Non-pigmented ciliary epithelial cell (primary cell): ENCODE data around the gene HSD17B1.
A peak's percentile ranks its signal among the peaks of the same experiment; 100 is the strongest.

Experiments used
- DNase-seq: peaks from one replicate; pipeline ENCODE4 v3.0.0-alpha.2; 2010; ENCODE audit warnings: low read depth

Gene HSD17B1

GRCh38 chr17:42566883-42567573 is 14.3 kb downstream of the HSD17B1 start, which contains the start of gene MLX:
MLX (plus strand) TSS chr17:42567100; CDS start chr17:42567125, 25 bp downstream.
- DNase-seq = peak; percentile 22

- no peak for DNase-seq
Observed at GRCh38 chr17:42568341-42569111, 15.8 kb downstream of the HSD17B1 start.

- no peak for DNase-seq
Observed at GRCh38 chr17:42571435-42572225, 18.9 kb downstream of the HSD17B1 start.

- DNase-seq = no peak
Observed at GRCh38 chr17:42573095-42573494, 20.4 kb downstream of the HSD17B1 start.

DNA sequence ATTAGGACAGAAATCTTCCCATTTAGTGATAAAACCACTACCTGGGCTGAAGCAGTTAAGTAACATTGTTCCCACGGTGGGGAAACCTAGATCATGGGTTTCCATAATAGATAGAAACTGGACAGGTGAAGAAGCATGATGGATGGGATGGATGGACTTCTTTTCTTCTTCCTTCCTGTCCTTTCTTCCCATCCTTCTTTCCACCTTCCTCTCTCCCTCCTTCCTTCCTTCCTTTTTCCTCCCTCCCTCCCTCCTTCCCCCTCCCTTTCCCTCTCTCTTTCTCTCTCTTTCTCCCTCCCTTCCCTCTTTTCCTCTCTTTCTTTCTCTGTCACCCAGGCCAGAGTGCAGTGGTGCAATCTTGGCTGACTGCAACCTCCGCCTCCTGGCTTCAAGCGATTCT is 21.7 kb downstream of the HSD17B1 start:
- no peak for DNase-seq

GRCh38 chr17:42577140-42577531 is 24.4 kb downstream of the HSD17B1 start:
- DNase-seq = no peak

DNA sequence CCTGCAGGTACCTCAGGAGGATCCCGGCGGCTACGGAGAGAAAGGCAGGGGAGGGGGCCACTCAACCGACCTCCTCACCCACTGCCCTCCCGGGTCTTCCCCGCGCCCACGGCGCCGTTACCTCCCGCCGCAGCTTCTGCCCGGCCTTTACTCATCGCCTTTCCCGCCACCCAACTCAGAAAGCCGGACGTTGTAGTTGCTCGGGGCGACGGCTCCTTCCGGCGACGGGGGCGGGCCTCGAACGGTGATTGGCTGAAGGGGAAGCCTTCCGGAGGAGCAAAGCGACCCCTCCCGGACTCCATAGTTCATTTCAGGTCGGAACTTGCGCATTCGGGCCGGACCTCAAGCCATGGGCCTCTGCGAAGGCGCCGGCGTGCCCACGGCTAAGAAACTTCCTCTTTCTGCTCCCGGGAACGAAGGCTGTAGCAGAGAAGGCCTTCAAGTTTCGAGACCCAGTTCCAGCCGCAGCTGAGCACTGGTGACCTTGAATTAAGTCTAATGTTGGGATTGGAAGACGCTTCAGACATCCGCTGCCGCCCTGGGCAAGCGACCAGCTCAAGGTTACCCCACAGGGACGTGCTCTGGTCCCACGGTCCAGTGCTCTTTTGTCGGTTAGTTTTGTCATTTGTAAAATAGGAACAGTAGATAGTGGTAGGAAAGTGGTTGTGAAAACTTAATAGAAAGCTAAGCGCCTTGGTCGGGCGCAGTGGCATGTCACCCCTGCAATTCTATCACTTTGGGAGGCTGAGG is 25.0 kb downstream of the HSD17B1 start, which contains the start of gene PSMC3IP:
Gene PSMC3IP (minus strand): TSS at position 198 of the 750 bp plus-strand sequence. CDS start 43 bp downstream, at position 155.
- DNase-seq = peak; percentile 67

DNA sequence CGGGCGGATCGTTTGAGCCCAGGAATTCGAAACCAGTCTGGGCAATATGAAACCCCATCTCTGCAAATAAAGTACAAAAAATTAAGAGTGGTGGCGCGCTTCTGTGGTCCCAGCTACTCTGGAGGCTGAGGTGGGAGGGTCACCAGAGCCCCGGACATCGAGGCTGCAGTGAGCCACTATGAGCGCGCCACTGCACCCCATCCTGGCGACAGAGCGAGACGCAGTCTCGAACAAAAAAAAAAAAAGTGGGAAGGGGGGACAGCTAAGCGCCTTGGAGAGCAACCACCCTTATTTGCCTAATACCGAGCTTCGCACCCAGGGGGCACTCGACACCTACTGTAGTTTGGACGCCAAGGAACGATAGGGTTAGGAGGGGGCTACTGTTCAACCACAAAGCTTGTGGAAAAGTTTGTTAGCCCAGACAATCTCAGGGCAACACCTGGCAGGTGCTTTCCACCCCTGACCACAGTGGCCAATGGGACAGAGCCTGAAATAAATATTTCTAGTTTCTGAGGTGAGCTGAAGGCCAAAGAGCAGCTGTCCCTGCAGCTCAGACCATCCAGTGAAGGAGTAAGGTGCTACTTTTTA is 25.7 kb downstream of the HSD17B1 start:
- no peak for DNase-seq

DNA sequence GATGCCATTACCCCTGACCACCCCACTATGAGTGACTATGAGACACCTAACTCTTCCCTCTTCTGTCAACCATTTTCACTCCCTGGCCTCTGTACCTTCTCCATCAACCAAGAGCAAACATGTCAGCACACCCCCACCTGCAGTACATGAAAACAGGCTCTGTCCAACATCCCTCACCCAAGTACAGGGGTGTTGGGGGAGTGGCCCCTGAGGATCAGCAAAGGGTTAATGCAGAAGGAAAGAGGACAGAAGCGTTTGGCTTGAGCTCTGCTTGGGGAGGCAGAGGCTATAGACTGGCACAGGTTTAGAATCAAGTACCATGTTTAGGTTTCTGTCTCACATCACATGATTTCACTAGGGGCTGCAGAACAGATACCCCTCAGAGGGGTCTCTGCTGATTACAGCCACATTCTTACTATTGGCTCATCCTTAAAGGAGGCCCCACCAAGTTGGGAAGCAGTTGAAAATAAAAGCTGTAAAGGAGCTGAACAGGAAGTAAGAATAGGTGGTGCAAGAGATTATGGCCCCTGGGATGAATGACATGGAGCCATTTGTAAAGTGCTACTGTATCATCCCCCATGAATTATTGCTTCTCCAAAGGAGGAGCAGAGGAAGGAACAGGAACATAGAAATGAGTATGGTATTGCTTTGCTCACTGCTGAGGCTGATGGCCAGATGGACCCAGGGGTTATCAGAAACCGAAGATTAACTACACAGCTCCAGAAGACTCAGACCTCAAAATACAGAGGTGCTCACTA is 27.2 kb downstream of the HSD17B1 start:
- no peak for DNase-seq

- DNase-seq = no peak
Observed at GRCh38 chr17:42581744-42582270, 29.1 kb downstream of the HSD17B1 start.

- DNase-seq = no peak
Observed at GRCh38 chr17:42584880-42585279, 32.2 kb downstream of the HSD17B1 start.

DNA sequence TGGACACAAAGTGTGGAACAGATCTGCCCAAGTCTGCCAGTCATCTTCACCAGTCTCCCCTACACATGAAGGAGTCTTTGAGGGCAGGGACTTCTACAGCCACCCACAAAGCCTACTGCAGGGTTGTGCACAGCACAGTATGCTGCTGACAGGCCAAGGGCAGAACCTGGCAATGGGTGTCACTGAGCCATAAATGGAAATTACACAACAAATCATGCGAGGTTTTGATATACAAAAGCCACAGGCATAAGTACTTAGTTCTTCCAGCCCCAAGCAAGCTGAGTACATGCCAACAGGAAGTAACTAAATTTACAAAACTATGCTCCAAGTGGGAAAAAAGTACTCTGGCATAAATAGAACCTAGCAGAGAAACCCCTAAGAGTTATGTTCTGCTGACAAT is 32.6 kb downstream of the HSD17B1 start:
- DNase-seq = no peak

- DNase-seq = no peak
Observed at GRCh38 chr17:42586514-42587230, 33.9 kb downstream of the HSD17B1 start.

- DNase-seq = no peak
Observed at GRCh38 chr17:42590886-42591285, 38.2 kb downstream of the HSD17B1 start.

GRCh38 chr17:42591411-42591810 is 38.7 kb downstream of the HSD17B1 start:
- no peak for DNase-seq

DNA sequence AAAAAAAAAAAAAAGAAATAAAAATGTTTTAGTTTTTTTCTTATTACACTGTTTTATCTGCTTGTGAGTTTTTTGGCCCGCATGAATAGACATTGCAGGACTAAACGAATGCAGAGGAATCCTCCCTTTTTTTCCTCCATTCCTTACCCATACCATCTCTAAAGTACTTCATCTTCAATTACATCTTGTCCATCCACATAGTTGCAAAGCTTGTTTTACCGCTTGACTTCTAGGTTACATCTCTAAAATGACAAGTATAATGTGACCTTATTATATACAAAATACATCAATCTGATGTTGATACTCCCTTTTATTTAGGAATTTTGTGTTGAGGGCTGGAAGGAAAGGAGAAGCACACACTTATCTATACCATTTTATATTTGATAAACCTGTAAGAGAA is 43.7 kb downstream of the HSD17B1 start:
- DNase-seq = no peak

GRCh38 chr17:42598905-42599304 is 46.2 kb downstream of the HSD17B1 start:
- no peak for DNase-seq

DNA sequence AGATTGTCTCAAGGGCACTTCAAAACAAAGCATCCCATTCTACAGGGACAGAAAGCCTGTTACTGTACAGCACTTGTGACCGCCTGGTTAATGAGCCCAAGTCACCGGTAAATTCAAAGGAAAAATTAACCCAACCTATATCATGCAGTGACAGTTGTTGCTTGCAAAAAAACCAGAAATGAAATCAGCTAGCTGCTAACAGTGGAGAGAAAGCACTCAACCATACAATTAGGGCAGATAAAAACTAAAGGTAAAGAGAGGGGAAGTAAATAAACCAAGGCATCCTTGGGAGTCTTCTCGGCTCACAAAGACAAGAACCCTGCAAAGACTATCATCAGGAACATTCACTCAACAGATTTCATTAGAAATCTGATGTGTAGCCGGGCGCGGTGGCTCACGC is 50.6 kb downstream of the HSD17B1 start:
- DNase-seq = no peak
